BLaER1 (cell line): ENCODE results near the gene FSCB.
"Not testable (repeated sequence)": the region's sequence is repeated elsewhere in the genome, so short reads cannot be mapped to it uniquely, and the experiment has no call there.

Source experiments
- H3K27ac ChIP-seq: shearing (Covaris generic); formaldehyde crosslinking; 2 replicates; pipeline ENCODE4 v1.8.1; 2022
- H3K27me3 ChIP-seq: shearing (Covaris generic); formaldehyde crosslinking; 2 replicates; pipeline ENCODE4 v1.8.1; 2022
- H3K36me3 ChIP-seq: shearing (Covaris generic); formaldehyde crosslinking; 2 replicates; pipeline ENCODE4 v1.8.1; 2022
- H3K4me1 ChIP-seq: shearing (Covaris generic); formaldehyde crosslinking; 2 replicates; pipeline ENCODE4 v1.8.1; 2022
- H3K4me2 ChIP-seq: shearing (Covaris generic); formaldehyde crosslinking; 2 replicates; pipeline ENCODE4 v1.8.1; 2022
- H3K4me3 ChIP-seq: shearing (Covaris generic); formaldehyde crosslinking; 2 replicates; pipeline ENCODE4 v1.8.1; 2022
- H3K9ac ChIP-seq: shearing (Covaris generic); formaldehyde crosslinking; 2 replicates; pipeline ENCODE4 v1.8.1; 2022
- H3K9me3 ChIP-seq: shearing (Covaris generic); formaldehyde crosslinking; 2 replicates; pipeline ENCODE4 v1.8.1; 2022
- H4K20me1 ChIP-seq: shearing (Covaris generic); formaldehyde crosslinking; 2 replicates; pipeline ENCODE4 v1.8.1; 2022
- Cebpa-rat ChIP-seq: shearing (Covaris generic); IDR thresholded peaks from 2 replicates; pipeline ENCODE4 v1.8.1; 2022

The FSCB gene, protein sequence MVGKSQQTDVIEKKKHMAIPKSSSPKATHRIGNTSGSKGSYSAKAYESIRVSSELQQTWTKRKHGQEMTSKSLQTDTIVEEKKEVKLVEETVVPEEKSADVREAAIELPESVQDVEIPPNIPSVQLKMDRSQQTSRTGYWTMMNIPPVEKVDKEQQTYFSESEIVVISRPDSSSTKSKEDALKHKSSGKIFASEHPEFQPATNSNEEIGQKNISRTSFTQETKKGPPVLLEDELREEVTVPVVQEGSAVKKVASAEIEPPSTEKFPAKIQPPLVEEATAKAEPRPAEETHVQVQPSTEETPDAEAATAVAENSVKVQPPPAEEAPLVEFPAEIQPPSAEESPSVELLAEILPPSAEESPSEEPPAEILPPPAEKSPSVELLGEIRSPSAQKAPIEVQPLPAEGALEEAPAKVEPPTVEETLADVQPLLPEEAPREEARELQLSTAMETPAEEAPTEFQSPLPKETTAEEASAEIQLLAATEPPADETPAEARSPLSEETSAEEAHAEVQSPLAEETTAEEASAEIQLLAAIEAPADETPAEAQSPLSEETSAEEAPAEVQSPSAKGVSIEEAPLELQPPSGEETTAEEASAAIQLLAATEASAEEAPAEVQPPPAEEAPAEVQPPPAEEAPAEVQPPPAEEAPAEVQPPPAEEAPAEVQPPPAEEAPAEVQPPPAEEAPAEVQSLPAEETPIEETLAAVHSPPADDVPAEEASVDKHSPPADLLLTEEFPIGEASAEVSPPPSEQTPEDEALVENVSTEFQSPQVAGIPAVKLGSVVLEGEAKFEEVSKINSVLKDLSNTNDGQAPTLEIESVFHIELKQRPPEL

GRCh38 chr14:44507183-44507582, at the start of gene FSCB:
TSS of gene FSCB (minus strand) at chr14:44507283. CDS start at chr14:44506987, 296 bp downstream.
- Histone ChIP-seq H3K27me3 (no peaks in the 10 kb centered on the region), H3K4me3 (no peak within 1 kb of the TSS), H3K9me3 (no peaks in the 10 kb centered on the region)

GRCh38 chr14:44531658-44532057, 24.6 kb upstream of the FSCB start:
- H3K9ac ChIP-seq: no peak overlapping the region
- H3K27ac ChIP-seq: no peak overlapping the region
- no peaks in the 10 kb centered on the region for H4K20me1 ChIP-seq
- H3K4me2 ChIP-seq: no peak overlapping the region
- no peaks in the 10 kb centered on the region for H3K4me1 ChIP-seq
- H3K36me3 ChIP-seq: no peaks in the 10 kb centered on the region
- TF ChIP-seq Cebpa-rat: no peak
- H3K9me3 ChIP-seq: no peaks in the 10 kb centered on the region
- no peaks in the 10 kb centered on the region for H3K27me3 ChIP-seq
- no peak overlapping the region for H3K4me3 ChIP-seq

More at GRCh38 chr14:44507183-44507582, at the start of gene FSCB:
- no peaks in the 10 kb centered on the region for H3K36me3 ChIP-seq
- H3K9ac ChIP-seq: no peak within 1 kb of the TSS
- no peak within 1 kb of the TSS for H3K27ac ChIP-seq
- no peak for TF ChIP-seq Cebpa-rat
- H3K4me2 ChIP-seq: no peak within 1 kb of the TSS
- no peaks in the 10 kb centered on the region for H4K20me1 ChIP-seq
- H3K4me1 ChIP-seq: no peaks in the 10 kb centered on the region

DNA sequence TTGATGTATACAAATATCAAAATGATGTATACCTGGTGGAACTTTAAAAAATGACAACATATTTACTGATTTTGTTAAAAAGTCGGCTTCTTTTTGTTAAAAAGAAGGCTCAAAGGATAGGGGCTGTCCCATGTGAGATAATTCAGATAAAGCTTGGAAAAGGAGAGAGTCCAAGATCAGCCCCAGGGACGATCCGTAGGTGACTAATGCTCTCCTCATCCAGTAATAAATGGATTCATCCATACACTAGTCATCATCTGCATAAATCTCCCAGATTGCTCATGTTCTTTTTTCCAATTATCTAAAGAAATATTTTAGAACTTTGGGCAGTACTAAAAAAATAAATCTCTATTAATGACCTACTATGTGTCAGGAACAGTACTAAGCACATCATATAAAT, 23.4 kb upstream of the FSCB start:
- H3K4me3 ChIP-seq: no peak overlapping the region
- H3K27ac ChIP-seq: no peak overlapping the region
- no peak overlapping the region for H3K9ac ChIP-seq
- no peak for TF ChIP-seq Cebpa-rat
- H3K4me2 ChIP-seq: no peak overlapping the region
- no peaks in the 10 kb centered on the region for H4K20me1 ChIP-seq
- H3K27me3 ChIP-seq: no peaks in the 10 kb centered on the region
- H3K4me1 ChIP-seq: no peaks in the 10 kb centered on the region
- no peaks in the 10 kb centered on the region for H3K9me3 ChIP-seq
- no peaks in the 10 kb centered on the region for H3K36me3 ChIP-seq

- Histone ChIP-seq H3K4me1 (no peaks in the 10 kb centered on the region), H3K27me3 (no peaks in the 10 kb centered on the region)
These were observed 21.9 kb upstream of the FSCB start for GRCh38 chr14:44529026-44529425.

GRCh38 chr14:44528180-44528579, 21.1 kb upstream of the FSCB start:
- no peak for TF ChIP-seq Cebpa-rat

More at GRCh38 chr14:44529026-44529425, 21.9 kb upstream of the FSCB start:
- Histone ChIP-seq H3K4me3 (no peak overlapping the region), H3K27ac (no peak overlapping the region), H3K9me3 (no peaks in the 10 kb centered on the region), H3K36me3 (no peaks in the 10 kb centered on the region), H3K9ac (no peak overlapping the region), H3K4me2 (no peak overlapping the region), H4K20me1 (no peaks in the 10 kb centered on the region)
- no peak for TF ChIP-seq Cebpa-rat

GRCh38 chr14:44525237-44525636, 18.2 kb upstream of the FSCB start:
- Histone ChIP-seq H3K27me3 (no peaks in the 10 kb centered on the region), H3K4me3 (no peak overlapping the region), H3K27ac (no peak overlapping the region), H3K9me3 (no peaks in the 10 kb centered on the region), H3K9ac (no peak overlapping the region), H4K20me1 (no peaks in the 10 kb centered on the region), H3K4me1 (no peaks in the 10 kb centered on the region), H3K4me2 (no peak overlapping the region), H3K36me3 (no peaks in the 10 kb centered on the region)
- TF ChIP-seq Cebpa-rat: no peak

More at GRCh38 chr14:44528180-44528579, 21.1 kb upstream of the FSCB start:
- Histone ChIP-seq H3K9ac (no peak overlapping the region), H3K27ac (no peak overlapping the region), H3K4me3 (no peak overlapping the region), H3K36me3 (no peaks in the 10 kb centered on the region), H3K27me3 (no peaks in the 10 kb centered on the region), H3K4me2 (no peak overlapping the region), H4K20me1 (no peaks in the 10 kb centered on the region), H3K9me3 (no peaks in the 10 kb centered on the region), H3K4me1 (no peaks in the 10 kb centered on the region)

GRCh38 chr14:44515668-44516067, 8.6 kb upstream of the FSCB start:
- not testable (repeated sequence) for H3K4me3 ChIP-seq, H3K4me1 ChIP-seq, H3K9ac ChIP-seq, H3K36me3 ChIP-seq, H3K27me3 ChIP-seq, H3K4me2 ChIP-seq, H3K9me3 ChIP-seq, H4K20me1 ChIP-seq, H3K27ac ChIP-seq

- no peak for TF ChIP-seq Cebpa-rat
These were observed 1.8 kb upstream of the FSCB start for GRCh38 chr14:44508834-44509233.

GRCh38 chr14:44505588-44505987, 1.5 kb downstream of the FSCB start:
- H3K4me1 ChIP-seq: no peaks in the 10 kb centered on the region
- H3K36me3 ChIP-seq: no peaks in the 10 kb centered on the region
- H3K9ac ChIP-seq: no peak overlapping the region
- no peak for TF ChIP-seq Cebpa-rat
- H3K27me3 ChIP-seq: no peaks in the 10 kb centered on the region
- no peaks in the 10 kb centered on the region for H3K9me3 ChIP-seq
- H3K4me2 ChIP-seq: no peak overlapping the region
- H3K4me3 ChIP-seq: no peak overlapping the region
- no peaks in the 10 kb centered on the region for H4K20me1 ChIP-seq
- H3K27ac ChIP-seq: no peak overlapping the region

More at GRCh38 chr14:44508834-44509233, 1.8 kb upstream of the FSCB start:
- H3K4me1 ChIP-seq: no peaks in the 10 kb centered on the region
- no peaks in the 10 kb centered on the region for H4K20me1 ChIP-seq
- no peaks in the 10 kb centered on the region for H3K9me3 ChIP-seq
- H3K27me3 ChIP-seq: no peaks in the 10 kb centered on the region
- no peak overlapping the region for H3K4me2 ChIP-seq
- no peaks in the 10 kb centered on the region for H3K36me3 ChIP-seq
- no peak overlapping the region for H3K4me3 ChIP-seq
- no peak overlapping the region for H3K27ac ChIP-seq
- no peak overlapping the region for H3K9ac ChIP-seq

GRCh38 chr14:44497148-44497547, 9.9 kb downstream of the FSCB start:
- TF ChIP-seq Cebpa-rat: no peak
- H3K9me3 ChIP-seq: no peaks in the 10 kb centered on the region
- no peak overlapping the region for H3K27ac ChIP-seq
- no peaks in the 10 kb centered on the region for H3K4me1 ChIP-seq
- H3K27me3 ChIP-seq: no peaks in the 10 kb centered on the region
- H3K36me3 ChIP-seq: no peaks in the 10 kb centered on the region
- H4K20me1 ChIP-seq: no peaks in the 10 kb centered on the region
- H3K9ac ChIP-seq: no peak overlapping the region
- no peak overlapping the region for H3K4me2 ChIP-seq
- H3K4me3 ChIP-seq: no peak overlapping the region
